Measurements from ENCODE around the gene GTF3A. TPM values are rescaled to one million over a fixed set of nuclear protein-coding genes. Genes with fewer than 3 reads are reported as not detected.

The GTF3A gene
- total and polyA plus RNA-seq, 4 donors, result 66.4 to 144 (median 96.7) TPM

DNA sequence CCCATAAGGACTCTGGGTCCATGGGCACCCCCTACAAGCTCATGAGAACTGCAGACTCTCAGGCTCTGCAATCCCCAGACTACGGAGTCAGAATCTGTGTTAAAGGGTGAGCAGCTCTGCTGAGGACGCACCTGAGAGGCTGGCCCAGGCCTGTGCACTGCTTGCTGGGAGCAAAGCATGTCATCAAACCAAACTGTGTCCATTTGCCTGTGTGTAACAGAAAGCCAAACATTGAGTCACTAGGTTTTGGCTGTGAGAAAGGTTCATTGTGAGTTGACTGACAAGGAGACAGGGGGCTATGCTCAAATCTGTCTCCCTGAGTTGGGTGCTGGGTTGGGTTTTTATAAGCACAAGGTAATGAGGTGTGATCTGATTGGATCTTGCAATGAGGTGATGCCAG lies 48.0 kb downstream of the GTF3A start:
- Histone ChIP-seq H3K27me3 (ENCODE audit: control insufficient read depth in 4 of 4, insufficient read depth in 4 of 4, low read length in 3 of 4) (no peaks in the 10 kb centered on the region), H3K9me3 (ENCODE audit: control insufficient read depth in 4 of 4, low read length in 3 of 4) (no peaks in the 10 kb centered on the region), H3K27ac (ENCODE audit: low read depth in 1 of 2, low read length in 2 of 2) (no peak overlapping the region), H3K4me1 (ENCODE audit: control insufficient read depth in 4 of 4, insufficient read depth in 4 of 4, low read length in 3 of 4) (no peaks in the 10 kb centered on the region), H3K36me3 (ENCODE audit: control insufficient read depth in 4 of 4, insufficient read depth in 3 of 4, low read depth in 1 of 4, low read length in 3 of 4) (no peaks in the 10 kb centered on the region), H3K4me3 (ENCODE audit: low read depth in 1 of 3, low read length in 3 of 3) (no peak overlapping the region), H3K9ac (ENCODE audit: low read depth in 1 of 2, low read length in 2 of 2) (no peak overlapping the region)
- TF ChIP-seq YY1 (IDR thresholded peaks at IDR 0.05) (no peak), FOXA2 (IDR thresholded peaks at IDR 0.05) (no peak)
- no peak for DNase-seq (ENCODE audit: low spot score)
- WGBS, result 91% methylated on average over 2 of the region's 2 CpGs

GRCh38 chr13:27472941-27473340 lies 48.5 kb downstream of the GTF3A start:
- TF ChIP-seq TAF1 (conservative IDR thresholded peaks at IDR 0.05) (no peak), FOXA1 (IDR thresholded peaks at IDR 0.05) (no peak), FOXA2 (IDR thresholded peaks at IDR 0.05) (no peak), SP1 (IDR thresholded peaks at IDR 0.05) (no peak), RXRA (IDR thresholded peaks at IDR 0.05) (no peak), EGR1 (IDR thresholded peaks at IDR 0.05; ENCODE audit: low read depth in 2 of 2) (no peak), NR2F2 (IDR thresholded peaks at IDR 0.05) (no peak), MAX (IDR thresholded peaks at IDR 0.05) (no peak), ATF3 (IDR thresholded peaks at IDR 0.05) (no peak), ZBTB33 (IDR thresholded peaks at IDR 0.05) (no peak)
- TF ChIP-seq, protein P1, sequence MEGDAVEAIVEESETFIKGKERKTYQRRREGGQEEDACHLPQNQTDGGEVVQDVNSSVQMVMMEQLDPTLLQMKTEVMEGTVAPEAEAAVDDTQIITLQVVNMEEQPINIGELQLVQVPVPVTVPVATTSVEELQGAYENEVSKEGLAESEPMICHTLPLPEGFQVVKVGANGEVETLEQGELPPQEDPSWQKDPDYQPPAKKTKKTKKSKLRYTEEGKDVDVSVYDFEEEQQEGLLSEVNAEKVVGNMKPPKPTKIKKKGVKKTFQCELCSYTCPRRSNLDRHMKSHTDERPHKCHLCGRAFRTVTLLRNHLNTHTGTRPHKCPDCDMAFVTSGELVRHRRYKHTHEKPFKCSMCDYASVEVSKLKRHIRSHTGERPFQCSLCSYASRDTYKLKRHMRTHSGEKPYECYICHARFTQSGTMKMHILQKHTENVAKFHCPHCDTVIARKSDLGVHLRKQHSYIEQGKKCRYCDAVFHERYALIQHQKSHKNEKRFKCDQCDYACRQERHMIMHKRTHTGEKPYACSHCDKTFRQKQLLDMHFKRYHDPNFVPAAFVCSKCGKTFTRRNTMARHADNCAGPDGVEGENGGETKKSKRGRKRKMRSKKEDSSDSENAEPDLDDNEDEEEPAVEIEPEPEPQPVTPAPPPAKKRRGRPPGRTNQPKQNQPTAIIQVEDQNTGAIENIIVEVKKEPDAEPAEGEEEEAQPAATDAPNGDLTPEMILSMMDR (IDR thresholded peaks at IDR 0.05; ENCODE audit: low read depth, low read length, missing input control), result no peak
- TF ChIP-seq, protein P2, sequence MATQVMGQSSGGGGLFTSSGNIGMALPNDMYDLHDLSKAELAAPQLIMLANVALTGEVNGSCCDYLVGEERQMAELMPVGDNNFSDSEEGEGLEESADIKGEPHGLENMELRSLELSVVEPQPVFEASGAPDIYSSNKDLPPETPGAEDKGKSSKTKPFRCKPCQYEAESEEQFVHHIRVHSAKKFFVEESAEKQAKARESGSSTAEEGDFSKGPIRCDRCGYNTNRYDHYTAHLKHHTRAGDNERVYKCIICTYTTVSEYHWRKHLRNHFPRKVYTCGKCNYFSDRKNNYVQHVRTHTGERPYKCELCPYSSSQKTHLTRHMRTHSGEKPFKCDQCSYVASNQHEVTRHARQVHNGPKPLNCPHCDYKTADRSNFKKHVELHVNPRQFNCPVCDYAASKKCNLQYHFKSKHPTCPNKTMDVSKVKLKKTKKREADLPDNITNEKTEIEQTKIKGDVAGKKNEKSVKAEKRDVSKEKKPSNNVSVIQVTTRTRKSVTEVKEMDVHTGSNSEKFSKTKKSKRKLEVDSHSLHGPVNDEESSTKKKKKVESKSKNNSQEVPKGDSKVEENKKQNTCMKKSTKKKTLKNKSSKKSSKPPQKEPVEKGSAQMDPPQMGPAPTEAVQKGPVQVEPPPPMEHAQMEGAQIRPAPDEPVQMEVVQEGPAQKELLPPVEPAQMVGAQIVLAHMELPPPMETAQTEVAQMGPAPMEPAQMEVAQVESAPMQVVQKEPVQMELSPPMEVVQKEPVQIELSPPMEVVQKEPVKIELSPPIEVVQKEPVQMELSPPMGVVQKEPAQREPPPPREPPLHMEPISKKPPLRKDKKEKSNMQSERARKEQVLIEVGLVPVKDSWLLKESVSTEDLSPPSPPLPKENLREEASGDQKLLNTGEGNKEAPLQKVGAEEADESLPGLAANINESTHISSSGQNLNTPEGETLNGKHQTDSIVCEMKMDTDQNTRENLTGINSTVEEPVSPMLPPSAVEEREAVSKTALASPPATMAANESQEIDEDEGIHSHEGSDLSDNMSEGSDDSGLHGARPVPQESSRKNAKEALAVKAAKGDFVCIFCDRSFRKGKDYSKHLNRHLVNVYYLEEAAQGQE (IDR thresholded peaks at IDR 0.05), result no peak
- no peaks in the 10 kb centered on the region for H3K27me3 ChIP-seq (ENCODE audit: control insufficient read depth in 4 of 4, insufficient read depth in 4 of 4, low read length in 3 of 4)
- no peak overlapping the region for H3K9ac ChIP-seq (ENCODE audit: low read depth in 1 of 2, low read length in 2 of 2)
- no peaks in the 10 kb centered on the region for H3K4me1 ChIP-seq (ENCODE audit: control insufficient read depth in 4 of 4, insufficient read depth in 4 of 4, low read length in 3 of 4)
- no peak overlapping the region for H3K27ac ChIP-seq (ENCODE audit: low read depth in 1 of 2, low read length in 2 of 2)
- no peak for DNase-seq (ENCODE audit: low spot score)
- WGBS, result 93% methylated on average over 3 of the region's 3 CpGs
- H3K9me3 ChIP-seq (ENCODE audit: control insufficient read depth in 4 of 4, low read length in 3 of 4), result no peaks in the 10 kb centered on the region
- no peak overlapping the region for H3K4me3 ChIP-seq (ENCODE audit: low read depth in 1 of 3, low read length in 3 of 3)
- no peaks in the 10 kb centered on the region for H3K36me3 ChIP-seq (ENCODE audit: control insufficient read depth in 4 of 4, insufficient read depth in 3 of 4, low read depth in 1 of 4, low read length in 3 of 4)

All from liver (tissue), 9 donors.